DND-41 (cell line): ENCODE measurements around the gene OLA1.

ENCODE experiments used
- ATAC-seq: fragments of 200-7000 bp; cut with Tn5 transposase; 3 replicates; pipeline ENCODE4 v1.9.1; 2021; ENCODE audit warnings: low read depth; ENCODE audit not compliant: insufficient read depth
- DNase-seq: peaks from one replicate; pipeline ENCODE4 v3.0.0-alpha.2; 2020
- H2AFZ ChIP-seq: 2 replicates; pipeline ENCODE4 v1.6.0; 2012; ENCODE audit warnings: low read depth, low read length
- H3K27ac ChIP-seq: 2 replicates; pipeline ENCODE4 v1.5.1; 2012; ENCODE audit warnings: low read length, inconsistent platforms
- H3K27me3 ChIP-seq: fragments of 200-600 bp; sonication (generic); 2 replicates; pipeline ENCODE4 v1.6.0; 2012; ENCODE audit warnings: low read length, mild to moderate bottlenecking, inconsistent platforms; ENCODE audit not compliant: insufficient read depth, poor library complexity
- H3K36me3 ChIP-seq: 2 replicates; pipeline ENCODE4 v1.5.1; 2012; ENCODE audit warnings: low read length, inconsistent platforms; ENCODE audit not compliant: insufficient read depth
- H3K4me1 ChIP-seq: 2 replicates; pipeline ENCODE4 v1.5.1; 2012; ENCODE audit warnings: mild to moderate bottlenecking, low read length; ENCODE audit not compliant: insufficient read depth
- H3K4me2 ChIP-seq: 2 replicates; pipeline ENCODE4 v1.6.0; 2012; ENCODE audit warnings: mild to moderate bottlenecking, moderate library complexity, low read length, inconsistent platforms; ENCODE audit not compliant: insufficient read depth
- H3K4me3 ChIP-seq, 2 experiments: fragments of 200-600 bp in 1 of 2; shearing (Covaris generic) in 1 of 2; 2 replicates each; pipeline ENCODE4 v1.5.1; 2012 to 2016; ENCODE audit warnings: inconsistent platforms in 2 of 2, low read length in 2 of 2, mild to moderate bottlenecking in 2 of 2, low read depth in 1 of 2, moderate library complexity in 1 of 2
- H3K79me2 ChIP-seq: 2 replicates; pipeline ENCODE4 v1.6.0; 2012; ENCODE audit warnings: low read length, inconsistent platforms; ENCODE audit not compliant: insufficient read depth
- H3K9ac ChIP-seq: 2 replicates; pipeline ENCODE4 v1.6.0; 2012; ENCODE audit warnings: low read depth, mild to moderate bottlenecking, inconsistent platforms, low read length, moderate library complexity
- H3K9me3 ChIP-seq: 2 replicates; pipeline ENCODE4 v1.5.1; 2012; ENCODE audit warnings: low read length, moderate library complexity, mild to moderate bottlenecking, inconsistent platforms; ENCODE audit not compliant: insufficient read depth, severe bottlenecking
- H4K20me1 ChIP-seq: 2 replicates; pipeline ENCODE4 v1.6.0; 2012; ENCODE audit warnings: low read length; ENCODE audit not compliant: insufficient read depth
- EZH2 ChIP-seq: IDR thresholded peaks from 3 replicates; pipeline ENCODE4 v1.6.1; 2012; ENCODE audit warnings: borderline replicate concordance, low read depth, mild to moderate bottlenecking, moderate library complexity, low read length, inconsistent platforms; ENCODE audit not compliant: severe bottlenecking
- TF ChIP-seq, protein P1 (sequence below): IDR thresholded peaks from 2 replicates; pipeline ENCODE4 v1.5.1; 2012; ENCODE audit warnings: borderline replicate concordance, low read length, moderate library complexity, mild to moderate bottlenecking; ENCODE audit not compliant: poor library complexity, severe bottlenecking; ENCODE audit errors: extremely low read depth

OLA1 gene

DNA sequence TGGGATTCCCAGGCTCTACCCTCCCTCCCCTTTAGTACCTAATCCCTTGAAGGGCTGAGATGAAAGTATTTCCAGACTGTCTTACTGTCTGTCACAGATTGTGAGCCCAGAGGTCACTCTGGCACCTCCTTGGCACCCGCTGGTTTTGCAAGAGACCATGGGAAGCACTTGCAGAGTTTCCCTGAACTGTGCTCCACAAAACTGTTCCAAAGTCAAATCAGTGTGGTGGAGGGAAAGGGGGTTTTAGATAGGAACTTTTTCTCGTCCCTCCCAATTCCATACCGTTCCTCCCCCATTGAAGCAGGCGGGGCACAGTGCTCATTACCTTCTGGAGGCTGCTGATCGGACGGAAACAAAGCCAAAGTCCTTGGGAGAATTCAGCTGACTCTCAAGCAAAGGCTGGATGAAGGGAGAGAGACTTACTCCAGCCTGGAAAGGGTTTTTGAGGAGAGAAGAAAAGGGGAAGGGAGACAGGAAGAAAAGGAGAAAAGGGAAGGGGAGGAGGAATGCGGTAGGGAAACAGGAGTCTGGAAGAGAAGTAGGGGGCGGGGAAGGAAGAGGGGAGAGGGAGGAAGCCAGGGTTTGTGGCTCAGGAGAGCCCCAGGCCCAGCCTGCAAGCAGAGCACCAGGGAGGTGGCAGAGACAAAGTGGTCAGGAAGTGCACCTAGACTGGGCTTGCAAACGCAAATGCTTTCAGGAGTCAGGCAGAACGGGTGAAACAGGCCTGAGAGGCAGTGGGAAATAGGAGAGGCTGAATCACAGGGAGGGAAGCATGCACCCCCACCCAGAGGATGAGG lies 194.8 kb downstream of the OLA1 start:
- H3K4me3 ChIP-seq = no peak overlapping the region
- H3K9me3 ChIP-seq = no peaks in the 10 kb centered on the region
- ATAC-seq (no peak), DNase-seq (no peak)
- H3K79me2 ChIP-seq = no peaks in the 10 kb centered on the region
- H3K27ac ChIP-seq = no peak overlapping the region
- no peaks in the 10 kb centered on the region for H4K20me1 ChIP-seq
- no peak overlapping the region for H3K9ac ChIP-seq
- H3K36me3 ChIP-seq = no peaks in the 10 kb centered on the region
- H3K4me2 ChIP-seq = no peak overlapping the region
- no peaks in the 10 kb centered on the region for H3K27me3 ChIP-seq
- no peaks in the 10 kb centered on the region for H3K4me1 ChIP-seq
- H2AFZ ChIP-seq = no peak overlapping the region
- TF ChIP-seq, protein P1, sequence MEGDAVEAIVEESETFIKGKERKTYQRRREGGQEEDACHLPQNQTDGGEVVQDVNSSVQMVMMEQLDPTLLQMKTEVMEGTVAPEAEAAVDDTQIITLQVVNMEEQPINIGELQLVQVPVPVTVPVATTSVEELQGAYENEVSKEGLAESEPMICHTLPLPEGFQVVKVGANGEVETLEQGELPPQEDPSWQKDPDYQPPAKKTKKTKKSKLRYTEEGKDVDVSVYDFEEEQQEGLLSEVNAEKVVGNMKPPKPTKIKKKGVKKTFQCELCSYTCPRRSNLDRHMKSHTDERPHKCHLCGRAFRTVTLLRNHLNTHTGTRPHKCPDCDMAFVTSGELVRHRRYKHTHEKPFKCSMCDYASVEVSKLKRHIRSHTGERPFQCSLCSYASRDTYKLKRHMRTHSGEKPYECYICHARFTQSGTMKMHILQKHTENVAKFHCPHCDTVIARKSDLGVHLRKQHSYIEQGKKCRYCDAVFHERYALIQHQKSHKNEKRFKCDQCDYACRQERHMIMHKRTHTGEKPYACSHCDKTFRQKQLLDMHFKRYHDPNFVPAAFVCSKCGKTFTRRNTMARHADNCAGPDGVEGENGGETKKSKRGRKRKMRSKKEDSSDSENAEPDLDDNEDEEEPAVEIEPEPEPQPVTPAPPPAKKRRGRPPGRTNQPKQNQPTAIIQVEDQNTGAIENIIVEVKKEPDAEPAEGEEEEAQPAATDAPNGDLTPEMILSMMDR = no peak
- TF ChIP-seq EZH2 = no peak

DNA sequence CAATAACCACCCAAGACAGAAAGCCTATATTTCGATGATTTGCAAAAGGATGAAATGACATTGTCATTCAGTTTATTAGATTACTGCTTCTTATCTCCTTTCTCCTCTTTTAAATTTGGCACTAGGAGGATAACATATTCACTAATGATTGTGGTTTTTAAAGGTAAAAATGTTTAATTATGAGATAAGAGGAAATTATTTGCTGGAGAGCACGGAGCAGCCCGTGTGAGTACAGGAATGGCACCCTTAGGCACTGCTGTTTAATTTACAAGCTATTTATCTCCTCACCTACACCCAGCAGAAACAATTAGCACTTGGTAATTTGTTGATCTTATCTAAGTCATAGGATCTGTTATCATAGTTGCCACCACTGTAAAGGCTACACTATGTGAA lies 195.8 kb downstream of the OLA1 start:
- Histone ChIP-seq H3K9ac (no peak overlapping the region), H3K27me3 (no peaks in the 10 kb centered on the region), H3K4me1 (no peaks in the 10 kb centered on the region), H3K9me3 (no peaks in the 10 kb centered on the region), H4K20me1 (no peaks in the 10 kb centered on the region), H3K27ac (no peak overlapping the region), H3K36me3 (no peaks in the 10 kb centered on the region), H3K79me2 (no peaks in the 10 kb centered on the region), H3K4me2 (no peak overlapping the region), H3K4me3 (no peak overlapping the region), H2AFZ (no peak overlapping the region)
- ATAC-seq (no peak), DNase-seq (no peak)
- no peak for TF ChIP-seq EZH2
- TF ChIP-seq, protein P1 = no peak

DNA sequence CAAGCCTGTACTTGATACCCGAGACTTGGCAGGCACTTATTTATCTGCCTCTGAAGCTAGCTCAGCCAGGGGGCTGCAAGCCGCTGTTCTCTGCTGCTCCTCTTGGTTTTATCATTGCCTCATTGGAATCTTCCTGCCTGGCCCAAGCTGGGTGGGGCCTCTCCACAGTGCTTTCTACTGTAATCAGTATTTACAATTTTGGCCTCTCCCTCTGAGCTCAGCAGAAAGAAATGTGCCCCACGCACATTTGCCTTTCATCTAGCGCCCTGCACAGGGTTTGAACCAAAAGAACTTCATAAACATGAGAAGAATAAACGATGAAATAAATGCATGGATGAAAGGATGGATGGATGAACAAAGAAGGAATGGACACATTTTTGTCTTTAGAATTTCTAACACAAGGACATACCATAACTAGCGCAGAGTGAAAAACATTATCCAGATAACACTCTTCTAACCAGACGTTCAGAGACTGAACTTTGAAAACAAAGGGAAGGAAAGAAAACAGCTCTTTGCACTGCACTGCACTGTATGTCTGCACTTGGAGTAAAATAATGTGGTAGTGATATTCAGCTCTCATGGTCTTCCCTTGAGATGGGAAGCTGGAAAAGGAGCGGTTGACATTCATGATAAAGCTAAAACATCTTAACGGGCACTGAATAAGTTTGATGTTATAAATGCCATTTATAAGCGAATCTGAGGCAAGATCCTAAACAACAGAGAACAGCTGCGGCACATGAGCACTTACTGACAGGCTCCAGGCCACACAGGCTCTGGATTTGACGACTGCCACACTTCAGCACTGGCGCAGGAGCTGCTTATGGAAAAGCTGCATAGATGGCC lies 196.4 kb downstream of the OLA1 start:
- Histone ChIP-seq H3K4me3 (no peak overlapping the region), H3K9me3 (no peaks in the 10 kb centered on the region), H3K36me3 (no peaks in the 10 kb centered on the region), H3K9ac (no peak overlapping the region), H3K4me1 (no peaks in the 10 kb centered on the region), H3K27ac (no peak overlapping the region), H3K27me3 (no peaks in the 10 kb centered on the region), H4K20me1 (no peaks in the 10 kb centered on the region), H3K79me2 (no peaks in the 10 kb centered on the region), H2AFZ (no peak overlapping the region), H3K4me2 (no peak overlapping the region)
- ATAC-seq = no peak
- DNase-seq = no peak
- TF ChIP-seq, protein P1 = no peak
- TF ChIP-seq EZH2 = no peak
